Gastroesophageal sphincter (tissue), 4 donors: Measurements from ENCODE around the gene LCT. TPM values are rescaled to one million over a fixed set of nuclear protein-coding genes. Genes with fewer than 3 reads are reported as not detected.

Experiments
- ATAC-seq: fragments of 150-250 bp; one replicate; pipeline ENCODE4 v1.9.1; 2016; ENCODE audit warnings: mild to moderate bottlenecking, moderate library complexity
- H3K27ac ChIP-seq, 4 donors: fragments of 200-600 bp; sonication (generic) in 3 of 4; 1 replicate in 3 of 4; 2 replicates in 1 of 4; pipeline ENCODE4 v1.5.1; 2016 to 2019
- H3K27me3 ChIP-seq: fragments of 200-600 bp; sonication (generic); one replicate; pipeline ENCODE4 v1.5.1; 2019
- H3K36me3 ChIP-seq, 2 donors: fragments of 200-600 bp; sonication (generic); one replicate each; pipeline ENCODE4 v1.5.1; 2019; ENCODE audit warnings: control low read depth in 1 of 2
- H3K4me1 ChIP-seq, 3 donors: fragments of 200-600 bp; sonication (generic); 1 replicate in 2 of 3; 2 replicates in 1 of 3; pipeline ENCODE4 v1.5.1; 2016 to 2019; ENCODE audit warnings: control low read depth in 2 of 3
- H3K4me3 ChIP-seq, 2 donors: fragments of 200-600 bp; sonication (generic); one replicate each; pipeline ENCODE4 v1.5.1; 2019; ENCODE audit warnings: mild to moderate bottlenecking in 1 of 2, moderate library complexity in 1 of 2
- H3K9me3 ChIP-seq, 3 donors: fragments of 200-600 bp; sonication (generic); one replicate each; pipeline ENCODE4 v1.5.1; 2017 to 2019; ENCODE audit warnings: control low read depth in 2 of 3
- EP300 ChIP-seq: sonication (generic); formaldehyde crosslinking; IDR thresholded peaks from one replicate; pipeline ENCODE4 v1.6.1; 2017; ENCODE audit warnings: antibody characterized with exemption, mild to moderate bottlenecking
- POLR2A ChIP-seq, 2 donors: fragments of 450-650 bp; IDR thresholded peaks; one replicate each; pipeline ENCODE4 v1.6.1; 2017; ENCODE audit warnings: antibody characterized with exemption in 2 of 2, mild to moderate bottlenecking in 2 of 2, moderate library complexity in 1 of 2
- POLR2AphosphoS5 ChIP-seq: sonication (generic); formaldehyde crosslinking; IDR thresholded peaks from one replicate; pipeline ENCODE4 v1.6.1; 2017; ENCODE audit warnings: antibody characterized with exemption
- WGBS, 2 donors: methylation state at CpG; one replicate each; pipeline ENCODE4 v1.1.5; 2018; ENCODE audit warnings: low coverage in 1 of 2; 5-methylcytosine and 5-hydroxymethylcytosine counted together
- total RNA-seq, 4 donors: library from RNA; depleted of rRNA; stranded (reverse); fragments of >200 nt; gene quantifications; one replicate each; pipeline ENCODE4 v1.1.0, GENCODE V29; 2016
- TF ChIP-seq, protein P1 (sequence below), 4 experiments: fragments of 200-600 bp in 2 of 4; fragments of 450-650 bp in 2 of 4; sonication (generic) in 1 of 4; IDR thresholded peaks; one replicate each; pipeline ENCODE4 v1.5.1; 2017 to 2019; ENCODE audit warnings: antibody characterized with exemption in 4 of 4, mild to moderate bottlenecking in 2 of 4, moderate library complexity in 2 of 4

LCT gene
- total RNA-seq, 4 donors from 2014 or later: not detected

GRCh38 chr2:135875491-135876065, 38.6 kb upstream of the LCT start:
- Histone ChIP-seq H3K36me3 (peaks cover 0 to 20% of the 10 kb centered on the region in 2 donors), H3K27ac (peak overlapping the region; percentile 68 to 93 (median 88)), H3K4me3 (peak overlapping the region; percentile 85 to 90), H3K9me3 (no peaks in the 10 kb centered on the region), H3K4me1 (peaks cover 0 to 22% (median 0%) of the 10 kb centered on the region in 3 donors), H3K27me3 (no peaks in the 10 kb centered on the region)
- 0 to 4% methylated on average over 2 to 4 of the region's 26 CpGs for WGBS, 2 donors
- peak; percentile 60 for ATAC-seq
- TF ChIP-seq, protein P1, sequence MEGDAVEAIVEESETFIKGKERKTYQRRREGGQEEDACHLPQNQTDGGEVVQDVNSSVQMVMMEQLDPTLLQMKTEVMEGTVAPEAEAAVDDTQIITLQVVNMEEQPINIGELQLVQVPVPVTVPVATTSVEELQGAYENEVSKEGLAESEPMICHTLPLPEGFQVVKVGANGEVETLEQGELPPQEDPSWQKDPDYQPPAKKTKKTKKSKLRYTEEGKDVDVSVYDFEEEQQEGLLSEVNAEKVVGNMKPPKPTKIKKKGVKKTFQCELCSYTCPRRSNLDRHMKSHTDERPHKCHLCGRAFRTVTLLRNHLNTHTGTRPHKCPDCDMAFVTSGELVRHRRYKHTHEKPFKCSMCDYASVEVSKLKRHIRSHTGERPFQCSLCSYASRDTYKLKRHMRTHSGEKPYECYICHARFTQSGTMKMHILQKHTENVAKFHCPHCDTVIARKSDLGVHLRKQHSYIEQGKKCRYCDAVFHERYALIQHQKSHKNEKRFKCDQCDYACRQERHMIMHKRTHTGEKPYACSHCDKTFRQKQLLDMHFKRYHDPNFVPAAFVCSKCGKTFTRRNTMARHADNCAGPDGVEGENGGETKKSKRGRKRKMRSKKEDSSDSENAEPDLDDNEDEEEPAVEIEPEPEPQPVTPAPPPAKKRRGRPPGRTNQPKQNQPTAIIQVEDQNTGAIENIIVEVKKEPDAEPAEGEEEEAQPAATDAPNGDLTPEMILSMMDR (IDR thresholded peaks at IDR 0.05): no peak
- TF ChIP-seq POLR2A (IDR thresholded peaks at IDR 0.05) (no peak), POLR2AphosphoS5 (no peak), EP300 (no peak)

GRCh38 chr2:135874777-135875365, 37.9 kb upstream of the LCT start:
- WGBS, 2 donors: 71 to 81% methylated on average over 11 to 19 of the region's 19 CpGs
- H3K36me3 ChIP-seq: peaks cover 0 to 27% of the 10 kb centered on the region in 2 donors
- TF ChIP-seq, protein P1 (IDR thresholded peaks at IDR 0.05): no peak
- TF ChIP-seq POLR2A (IDR thresholded peaks at IDR 0.05): no peak
- TF ChIP-seq EP300: no peak
- TF ChIP-seq POLR2AphosphoS5: no peak
- peaks cover 0 to 22% (median 0%) of the 10 kb centered on the region in 3 donors for H3K4me1 ChIP-seq
- H3K9me3 ChIP-seq: no peaks in the 10 kb centered on the region
- H3K4me3 ChIP-seq: peak overlapping the region in 1 of 2 donors; percentile 90
- ATAC-seq: no peak
- peak overlapping the region in 1 of 4 donors; percentile 93 for H3K27ac ChIP-seq
- H3K27me3 ChIP-seq: no peaks in the 10 kb centered on the region

- Histone ChIP-seq H3K9me3 (no peaks in the 10 kb centered on the region), H3K27me3 (no peaks in the 10 kb centered on the region), H3K4me3 (no peak overlapping the region), H3K27ac (no peak overlapping the region), H3K4me1 (peaks cover 0 to 16% (median 0%) of the 10 kb centered on the region in 3 donors), H3K36me3 (peaks cover 3 to 66% of the 10 kb centered on the region in 2 donors)
- 57 to 100% methylated on average over 1 of the region's 1 CpG for WGBS, 2 donors
- TF ChIP-seq POLR2AphosphoS5 (no peak), EP300 (no peak), POLR2A (IDR thresholded peaks at IDR 0.05) (no peak)
- TF ChIP-seq, protein P1 (IDR thresholded peaks at IDR 0.05): no peak
- ATAC-seq: no peak
These were observed 33.6 kb upstream of the LCT start for GRCh38 chr2:135870571-135870970.

- Histone ChIP-seq H3K4me1 (peaks cover 0 to 11% (median 0%) of the 10 kb centered on the region in 3 donors), H3K4me3 (no peak overlapping the region), H3K27ac (peak overlapping the region in 1 of 4 donors; percentile 2), H3K27me3 (no peaks in the 10 kb centered on the region), H3K9me3 (no peaks in the 10 kb centered on the region), H3K36me3 (peaks cover 3 to 96% of the 10 kb centered on the region in 2 donors)
- TF ChIP-seq EP300: no peak
- no peak for TF ChIP-seq POLR2A (IDR thresholded peaks at IDR 0.05)
- no peak for TF ChIP-seq POLR2AphosphoS5
- TF ChIP-seq, protein P1 (IDR thresholded peaks at IDR 0.05): no peak
- no peak for ATAC-seq
- 48 to 70% methylated on average over 4 to 6 of the region's 6 CpGs for WGBS, 2 donors
These were observed 26.2 kb upstream of the LCT start for GRCh38 chr2:135863233-135863632.

DNA sequence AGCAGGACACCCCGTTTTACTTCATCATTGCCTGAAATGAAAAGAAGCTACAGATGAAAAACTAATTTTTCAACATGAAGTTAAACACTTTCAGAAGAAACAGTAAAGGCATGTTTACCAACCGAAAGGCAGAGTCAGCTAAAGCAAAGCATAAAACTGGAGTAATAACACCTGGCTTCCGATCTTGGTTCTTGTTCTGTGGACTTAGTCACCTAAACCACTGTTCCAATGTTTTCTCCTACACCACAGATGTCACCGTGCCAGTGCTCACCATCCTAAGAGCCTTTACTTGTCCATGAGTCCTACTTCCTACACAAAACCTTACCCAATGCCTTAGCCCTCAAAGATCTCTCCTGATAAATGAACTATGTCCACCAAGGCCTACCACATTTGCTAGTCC, 25.7 kb upstream of the LCT start:
- Histone ChIP-seq H3K27ac (peak overlapping the region in 1 of 4 donors; percentile 2), H3K27me3 (no peaks in the 10 kb centered on the region), H3K4me3 (no peak overlapping the region), H3K9me3 (no peaks in the 10 kb centered on the region), H3K36me3 (peaks cover 3 to 96% of the 10 kb centered on the region in 2 donors), H3K4me1 (peaks cover 0 to 11% (median 0%) of the 10 kb centered on the region in 3 donors)
- ATAC-seq: no peak
- no peak for TF ChIP-seq POLR2AphosphoS5
- TF ChIP-seq, protein P1 (IDR thresholded peaks at IDR 0.05): no peak
- WGBS, 2 donors: 45 to 74% methylated on average over 3 to 4 of the region's 4 CpGs
